Measurements from ENCODE around the gene VPS37B. TPM values are rescaled to one million over a fixed set of nuclear protein-coding genes. Genes with fewer than 3 reads are reported as not detected.

VPS37B gene
- total and polyA plus RNA-seq, 2 of the 8 experiments (the other 6 are each of a cell fraction or from before 2014, with no cell fraction given): 11.9 to 15.7 TPM

GRCh38 chr12:122899887-122900286 is 4.0 kb upstream of the VPS37B start (continued):
- TF ChIP-seq TAF1 (IDR thresholded peaks at IDR 0.05; ENCODE audit: low read depth, low read length) (no peak), BACH1 (IDR thresholded peaks at IDR 0.05; ENCODE audit: low read length) (no peak)

Measured in H1 (cell line).